GM12872 (cell line): ENCODE data around the gene PARD3B.

Source experiments
- TF ChIP-seq, protein P1 (sequence below): IDR thresholded peaks from 3 replicates; pipeline ENCODE4 v1.5.1; 2011; ENCODE audit warnings: low read depth, mild to moderate bottlenecking, low read length, moderate library complexity; ENCODE audit not compliant: insufficient read depth

Gene PARD3B

DNA sequence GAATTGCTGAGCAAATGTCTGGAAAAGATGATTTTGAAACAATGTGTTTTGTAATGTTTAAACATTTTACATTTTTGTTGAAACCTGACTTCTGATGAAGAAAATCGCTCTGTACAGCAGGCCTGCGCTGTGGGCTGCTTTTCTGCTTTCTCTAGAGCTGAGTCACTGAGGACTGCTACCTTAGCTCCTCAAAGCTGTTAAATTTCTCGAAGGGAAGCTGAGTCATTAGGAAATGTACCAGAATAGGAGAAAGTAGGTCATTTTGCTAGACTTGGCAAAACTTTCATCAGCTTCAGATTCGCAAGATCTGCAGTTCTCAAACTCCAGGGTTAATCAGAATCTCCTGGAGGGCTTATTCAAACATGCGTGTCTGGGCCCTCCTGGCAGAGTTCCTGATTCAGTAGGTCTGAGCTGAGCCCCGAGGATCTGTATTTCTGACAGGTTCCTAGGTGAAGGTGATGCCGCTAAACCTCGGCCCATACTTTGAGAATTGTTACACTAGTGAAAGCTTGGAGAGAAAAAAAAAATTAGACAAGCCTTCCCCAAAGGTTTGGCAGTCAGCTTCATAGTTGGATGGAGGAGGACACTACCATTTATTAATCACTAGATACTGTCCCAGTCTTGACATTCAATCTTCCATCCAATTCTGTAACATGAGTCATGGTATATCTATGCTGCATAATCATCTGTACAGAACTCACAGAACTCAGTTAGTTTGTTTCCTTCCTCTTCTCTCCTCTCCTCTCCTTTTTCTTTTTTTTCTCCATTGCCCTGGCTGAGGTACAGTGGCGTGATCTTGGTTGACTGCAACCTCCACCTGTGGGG lies 297.6 kb downstream of the PARD3B start:
- TF ChIP-seq, protein P1, sequence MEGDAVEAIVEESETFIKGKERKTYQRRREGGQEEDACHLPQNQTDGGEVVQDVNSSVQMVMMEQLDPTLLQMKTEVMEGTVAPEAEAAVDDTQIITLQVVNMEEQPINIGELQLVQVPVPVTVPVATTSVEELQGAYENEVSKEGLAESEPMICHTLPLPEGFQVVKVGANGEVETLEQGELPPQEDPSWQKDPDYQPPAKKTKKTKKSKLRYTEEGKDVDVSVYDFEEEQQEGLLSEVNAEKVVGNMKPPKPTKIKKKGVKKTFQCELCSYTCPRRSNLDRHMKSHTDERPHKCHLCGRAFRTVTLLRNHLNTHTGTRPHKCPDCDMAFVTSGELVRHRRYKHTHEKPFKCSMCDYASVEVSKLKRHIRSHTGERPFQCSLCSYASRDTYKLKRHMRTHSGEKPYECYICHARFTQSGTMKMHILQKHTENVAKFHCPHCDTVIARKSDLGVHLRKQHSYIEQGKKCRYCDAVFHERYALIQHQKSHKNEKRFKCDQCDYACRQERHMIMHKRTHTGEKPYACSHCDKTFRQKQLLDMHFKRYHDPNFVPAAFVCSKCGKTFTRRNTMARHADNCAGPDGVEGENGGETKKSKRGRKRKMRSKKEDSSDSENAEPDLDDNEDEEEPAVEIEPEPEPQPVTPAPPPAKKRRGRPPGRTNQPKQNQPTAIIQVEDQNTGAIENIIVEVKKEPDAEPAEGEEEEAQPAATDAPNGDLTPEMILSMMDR = no peak

DNA sequence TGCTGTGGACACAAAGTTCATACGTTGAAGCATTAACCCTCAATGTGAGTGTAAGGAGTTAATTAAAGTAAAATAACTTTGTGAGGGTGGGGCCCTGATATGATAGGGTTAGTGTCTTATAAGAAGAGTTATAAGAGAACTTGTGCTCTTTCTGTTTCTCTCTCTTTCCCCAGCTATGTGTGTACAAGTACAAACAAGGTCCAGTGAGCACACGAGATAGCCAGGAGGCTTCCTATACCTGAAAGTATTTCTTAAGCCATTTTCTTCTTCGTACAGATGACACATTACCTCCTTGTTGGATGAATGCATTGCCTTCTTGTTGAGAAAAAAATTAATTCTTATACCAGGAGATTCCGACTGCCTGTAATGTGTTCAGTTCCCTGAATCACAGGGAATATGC lies 301.2 kb downstream of the PARD3B start:
- TF ChIP-seq, protein P1 = no peak

DNA sequence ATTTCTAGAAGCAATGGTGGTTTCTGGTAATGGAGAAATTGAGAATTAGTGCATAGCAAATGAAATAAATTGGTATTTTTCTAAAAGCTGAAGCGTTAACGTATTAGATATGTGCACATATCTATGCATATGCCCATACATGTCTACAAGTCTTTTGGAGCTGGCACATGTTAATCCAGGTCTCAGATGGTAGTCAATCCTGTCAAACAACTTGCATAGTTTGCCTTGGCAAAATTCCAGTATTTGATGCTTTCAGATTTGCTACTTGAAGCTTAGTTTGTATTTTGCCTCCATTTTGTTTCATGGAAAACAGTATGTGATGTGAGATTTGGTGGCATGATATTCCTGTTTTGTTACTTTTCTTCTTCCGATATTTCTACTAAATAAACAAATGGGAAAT lies 304.6 kb downstream of the PARD3B start:
- TF ChIP-seq, protein P1 = no peak

DNA sequence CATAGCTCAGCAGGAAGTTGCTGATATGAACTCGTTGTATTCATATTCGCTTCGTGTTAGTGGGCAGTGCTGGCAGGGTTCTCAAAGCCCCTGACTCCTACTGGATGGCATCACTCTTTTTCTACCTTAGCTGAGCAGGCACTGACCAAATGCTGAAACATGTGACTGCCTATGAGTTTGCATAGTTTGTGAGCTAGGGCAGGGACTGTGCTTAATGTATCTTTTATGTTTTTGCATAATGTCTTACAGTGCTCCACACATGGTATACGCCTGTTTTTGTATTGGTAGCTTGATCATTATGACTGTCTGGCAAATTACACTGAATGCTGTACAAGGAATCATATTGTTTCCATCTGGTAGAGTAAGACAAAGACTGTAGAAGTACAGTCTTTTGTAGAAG lies 305.3 kb downstream of the PARD3B start:
- TF ChIP-seq, protein P1 = no peak

DNA sequence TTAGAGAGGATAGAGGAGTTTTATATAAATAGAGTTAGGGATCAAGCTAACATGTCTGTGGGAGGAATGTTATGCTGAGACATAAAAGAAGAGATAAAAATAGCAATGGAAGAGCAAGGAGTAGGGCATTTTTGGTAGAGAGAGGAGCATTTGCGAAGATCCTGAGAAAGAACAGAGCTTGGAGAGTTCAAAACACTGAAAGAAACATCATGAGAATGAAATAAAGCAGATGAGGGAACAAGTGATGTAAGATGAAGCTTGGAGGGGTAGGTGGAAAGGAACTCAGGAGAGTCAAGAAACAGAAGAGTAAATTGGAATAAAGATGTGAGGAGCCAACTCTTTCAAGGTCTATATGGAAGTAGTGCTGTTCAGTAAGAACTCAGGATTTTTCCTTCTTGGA lies 308.6 kb downstream of the PARD3B start:
- TF ChIP-seq, protein P1 = no peak

DNA sequence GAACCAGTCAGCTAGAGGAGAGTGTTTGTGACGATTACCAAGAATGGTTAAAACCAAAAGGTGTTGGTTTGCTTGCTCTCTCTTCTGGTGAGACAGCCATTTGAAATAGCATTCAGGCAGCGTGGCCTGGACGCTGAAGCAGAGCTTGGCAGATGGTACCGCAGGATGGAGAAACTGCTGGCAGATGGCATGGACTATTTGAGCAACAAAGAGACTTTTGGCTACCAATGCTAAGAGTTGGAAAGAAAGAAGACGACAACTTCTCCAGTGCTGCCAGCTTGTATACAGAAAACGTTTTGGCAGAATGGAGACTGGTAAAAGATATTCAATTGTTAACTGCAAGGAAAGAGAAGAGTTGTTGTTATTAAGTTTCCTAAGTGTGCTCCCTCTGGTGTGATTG lies 315.0 kb downstream of the PARD3B start:
- TF ChIP-seq, protein P1 = no peak

DNA sequence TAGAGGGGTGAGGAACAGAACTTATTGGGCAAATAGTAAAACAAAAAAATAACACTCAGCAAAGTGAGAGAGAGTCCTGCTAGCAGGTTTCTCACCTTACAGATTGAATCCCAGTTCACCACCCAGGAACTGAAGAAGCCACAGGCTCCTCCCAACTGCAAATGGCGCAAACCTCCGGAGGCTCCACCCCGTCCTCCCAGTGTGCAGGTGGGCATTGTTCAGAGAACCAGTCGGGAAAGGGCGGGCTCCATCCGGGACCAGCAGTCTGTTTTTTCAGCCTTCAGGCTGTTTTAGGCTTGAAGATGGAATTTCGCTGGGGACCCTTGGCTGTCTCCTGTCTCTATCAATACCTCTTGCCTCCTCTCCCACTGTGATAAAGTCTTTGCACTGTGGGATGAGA lies 317.5 kb downstream of the PARD3B start:
- TF ChIP-seq, protein P1 = no peak
